Measurements from ENCODE around the gene RPL12. TPM values are rescaled to one million over a fixed set of nuclear protein-coding genes. Genes with fewer than 3 reads are reported as not detected.

RPL12 gene
- total and polyA plus RNA-seq, 4 donors: 289 to 829 (median 485) TPM

- Histone ChIP-seq H3K27ac (ENCODE audit: low read depth in 1 of 2, low read length in 2 of 2) (no peak overlapping the region), H3K4me3 (ENCODE audit: low read depth in 1 of 3, low read length in 3 of 3) (no peak overlapping the region), H3K27me3 (ENCODE audit: control insufficient read depth in 4 of 4, insufficient read depth in 4 of 4, low read length in 3 of 4) (no peaks in the 10 kb centered on the region), H3K9ac (ENCODE audit: low read depth in 1 of 2, low read length in 2 of 2) (no peak overlapping the region), H3K36me3 (ENCODE audit: control insufficient read depth in 4 of 4, insufficient read depth in 3 of 4, low read depth in 1 of 4, low read length in 3 of 4) (peaks cover 14 to 65% (median 55%) of the 10 kb centered on the region in 4 donors), H3K4me1 (ENCODE audit: control insufficient read depth in 4 of 4, insufficient read depth in 4 of 4, low read length in 3 of 4) (no peaks in the 10 kb centered on the region), H3K9me3 (ENCODE audit: control insufficient read depth in 4 of 4, low read length in 3 of 4) (no peaks in the 10 kb centered on the region)
- 96% methylated on average over 9 of the region's 9 CpGs for WGBS
- no peak for DNase-seq (ENCODE audit: low spot score)
- TF ChIP-seq GABPA (IDR thresholded peaks at IDR 0.05 in 1 of 2, conservative IDR thresholded peaks at IDR 0.05 in 1 of 2) (no peak), ZBTB33 (IDR thresholded peaks at IDR 0.05) (no peak)
Observed at GRCh38 chr9:127438394-127438793, 12.8 kb downstream of the RPL12 start.

GRCh38 chr9:127437497-127438264, 13.5 kb downstream of the RPL12 start:
- Histone ChIP-seq H3K4me3 (ENCODE audit: low read depth in 1 of 3, low read length in 3 of 3) (no peak overlapping the region), H3K9ac (ENCODE audit: low read depth in 1 of 2, low read length in 2 of 2) (no peak overlapping the region), H3K9me3 (ENCODE audit: control insufficient read depth in 4 of 4, low read length in 3 of 4) (no peaks in the 10 kb centered on the region), H3K36me3 (ENCODE audit: control insufficient read depth in 4 of 4, insufficient read depth in 3 of 4, low read depth in 1 of 4, low read length in 3 of 4) (peaks cover 14 to 63% (median 54%) of the 10 kb centered on the region in 4 donors), H3K27ac (ENCODE audit: low read depth in 1 of 2, low read length in 2 of 2) (no peak overlapping the region), H3K4me1 (ENCODE audit: control insufficient read depth in 4 of 4, insufficient read depth in 4 of 4, low read length in 3 of 4) (no peaks in the 10 kb centered on the region), H3K27me3 (ENCODE audit: control insufficient read depth in 4 of 4, insufficient read depth in 4 of 4, low read length in 3 of 4) (no peaks in the 10 kb centered on the region)
- WGBS: 92% methylated on average over 12 of the region's 12 CpGs
- TF ChIP-seq RAD21 (IDR thresholded peaks at IDR 0.05) (peak in 1 of 2 donors; percentile 25), HNF4A (conservative IDR thresholded peaks at IDR 0.05) (no peak)
- DNase-seq (ENCODE audit: low spot score): no peak

- no peaks in the 10 kb centered on the region for H3K27me3 ChIP-seq (ENCODE audit: control insufficient read depth in 4 of 4, insufficient read depth in 4 of 4, low read length in 3 of 4)
- no peak for DNase-seq (ENCODE audit: low spot score)
- H3K27ac ChIP-seq (ENCODE audit: low read depth in 1 of 2, low read length in 2 of 2): no peak overlapping the region
- peaks cover 13 to 32% (median 24%) of the 10 kb centered on the region in 4 donors for H3K36me3 ChIP-seq (ENCODE audit: control insufficient read depth in 4 of 4, insufficient read depth in 3 of 4, low read depth in 1 of 4, low read length in 3 of 4)
- H3K4me1 ChIP-seq (ENCODE audit: control insufficient read depth in 4 of 4, insufficient read depth in 4 of 4, low read length in 3 of 4): peaks cover 0 to 7% (median 5%) of the 10 kb centered on the region in 4 donors
- no peak overlapping the region for H3K4me3 ChIP-seq (ENCODE audit: low read depth in 1 of 3, low read length in 3 of 3)
- TF ChIP-seq ATF3 (IDR thresholded peaks at IDR 0.05): no peak
- no peak for TF ChIP-seq YY1 (IDR thresholded peaks at IDR 0.05)
- no peak for TF ChIP-seq HNF4G (IDR thresholded peaks at IDR 0.05)
- TF ChIP-seq FOXA1 (IDR thresholded peaks at IDR 0.05): no peak
- no peak for TF ChIP-seq NR2F2 (IDR thresholded peaks at IDR 0.05)
- TF ChIP-seq CTCF (IDR thresholded peaks at IDR 0.05; ENCODE audit: low read depth, low read length, missing input control): no peak
- TF ChIP-seq SP1 (IDR thresholded peaks at IDR 0.05): no peak
- TF ChIP-seq HNF4A (conservative IDR thresholded peaks at IDR 0.05): no peak
- TF ChIP-seq EGR1 (IDR thresholded peaks at IDR 0.05; ENCODE audit: low read depth in 2 of 2): no peak
- no peak for TF ChIP-seq RAD21 (IDR thresholded peaks at IDR 0.05)
- no peak for TF ChIP-seq MAX (IDR thresholded peaks at IDR 0.05)
- TF ChIP-seq REST (IDR thresholded peaks at IDR 0.05): no peak
- no peak for TF ChIP-seq GABPA (IDR thresholded peaks at IDR 0.05 in 1 of 2, conservative IDR thresholded peaks at IDR 0.05 in 1 of 2)
- no peak for TF ChIP-seq TAF1 (conservative IDR thresholded peaks at IDR 0.05)
- TF ChIP-seq RXRA (IDR thresholded peaks at IDR 0.05): no peak
- TF ChIP-seq JUND (IDR thresholded peaks at IDR 0.05): no peak
- WGBS: 96% methylated on average over 8 of the region's 8 CpGs
- H3K9me3 ChIP-seq (ENCODE audit: control insufficient read depth in 4 of 4, low read length in 3 of 4): no peaks in the 10 kb centered on the region
- no peak overlapping the region for H3K9ac ChIP-seq (ENCODE audit: low read depth in 1 of 2, low read length in 2 of 2)
Observed at GRCh38 chr9:127430415-127430814, 20.8 kb downstream of the RPL12 start.
